Measurements from ENCODE around the gene CUX1.
"Not testable (repeated sequence)": the region's sequence is repeated elsewhere in the genome, so short reads cannot be mapped to it uniquely, and the experiment has no call there.

Gene CUX1

GRCh38 chr7:102288285-102288930, 471.0 kb downstream of the CUX1 start:
- no peak for DNase-seq (ENCODE audit: low spot score)

GRCh38 chr7:102289057-102289456, 471.6 kb downstream of the CUX1 start:
- DNase-seq (ENCODE audit: low spot score), result no peak

GRCh38 chr7:102291056-102291915, 473.9 kb downstream of the CUX1 start:
- DNase-seq (ENCODE audit: low spot score), result peak; percentile 24

- no peak for DNase-seq (ENCODE audit: low spot score)
Observed at GRCh38 chr7:102291916-102292267, 474.5 kb downstream of the CUX1 start.

GRCh38 chr7:102292813-102293798, 475.7 kb downstream of the CUX1 start:
- DNase-seq (ENCODE audit: low spot score), result no peak

- no peak for DNase-seq (ENCODE audit: low spot score)
Observed at GRCh38 chr7:102294589-102294988, 477.2 kb downstream of the CUX1 start.

- no peak for DNase-seq (ENCODE audit: low spot score)
Observed at GRCh38 chr7:102295346-102296178, 478.1 kb downstream of the CUX1 start.

- DNase-seq (ENCODE audit: low spot score), result no peak
Observed at GRCh38 chr7:102296179-102296438, 478.7 kb downstream of the CUX1 start.

- DNase-seq (ENCODE audit: low spot score), result no peak
Observed at GRCh38 chr7:102296514-102296913, 479.1 kb downstream of the CUX1 start.

- no peak for DNase-seq (ENCODE audit: low spot score)
Observed at GRCh38 chr7:102297487-102298218, 480.2 kb downstream of the CUX1 start.

- DNase-seq (ENCODE audit: low spot score), result no peak
Observed at GRCh38 chr7:102300643-102301221, 483.3 kb downstream of the CUX1 start.

GRCh38 chr7:102301367-102301766, 483.9 kb downstream of the CUX1 start:
- not testable (repeated sequence) for DNase-seq (ENCODE audit: low spot score)

GRCh38 chr7:102302025-102302424, 484.6 kb downstream of the CUX1 start:
- no peak for DNase-seq (ENCODE audit: low spot score)

- no peak for DNase-seq (ENCODE audit: low spot score)
Observed at GRCh38 chr7:102303669-102304422, 486.4 kb downstream of the CUX1 start.

GRCh38 chr7:102304668-102305067, 487.2 kb downstream of the CUX1 start:
- DNase-seq (ENCODE audit: low spot score), result no peak

- no peak for DNase-seq (ENCODE audit: low spot score)
Observed at GRCh38 chr7:102305414-102306268, 488.2 kb downstream of the CUX1 start.

GRCh38 chr7:102306916-102307677, 489.7 kb downstream of the CUX1 start:
- DNase-seq (ENCODE audit: low spot score), result peak; percentile 20

GRCh38 chr7:102310414-102310815, 493.0 kb downstream of the CUX1 start:
- no peak for DNase-seq (ENCODE audit: low spot score)
